ENCODE measurements around the gene AUTS2.

Gene AUTS2

DNA sequence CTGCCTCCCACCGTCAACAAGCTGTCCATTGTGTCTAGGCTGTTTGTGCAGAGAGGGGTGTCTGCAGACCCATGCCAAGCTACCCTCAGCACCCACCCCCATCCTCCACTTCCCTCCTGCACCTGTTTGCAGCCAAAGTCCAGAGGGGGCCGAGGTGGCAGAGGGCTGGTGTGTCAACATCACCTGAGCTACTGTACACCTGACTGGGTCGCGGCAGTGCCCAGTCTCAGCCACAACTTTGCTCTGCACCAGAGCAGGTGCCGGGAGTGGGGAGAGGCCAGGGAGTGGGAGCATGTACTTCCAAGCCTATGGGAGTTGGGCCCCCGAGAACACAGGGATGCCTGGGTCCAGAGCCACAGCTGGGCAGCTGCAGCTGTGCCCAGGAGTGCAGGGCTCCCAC lies 93.1 kb downstream of the AUTS2 start:
- DNase-seq (ENCODE audit: low read depth) = no peak

DNA sequence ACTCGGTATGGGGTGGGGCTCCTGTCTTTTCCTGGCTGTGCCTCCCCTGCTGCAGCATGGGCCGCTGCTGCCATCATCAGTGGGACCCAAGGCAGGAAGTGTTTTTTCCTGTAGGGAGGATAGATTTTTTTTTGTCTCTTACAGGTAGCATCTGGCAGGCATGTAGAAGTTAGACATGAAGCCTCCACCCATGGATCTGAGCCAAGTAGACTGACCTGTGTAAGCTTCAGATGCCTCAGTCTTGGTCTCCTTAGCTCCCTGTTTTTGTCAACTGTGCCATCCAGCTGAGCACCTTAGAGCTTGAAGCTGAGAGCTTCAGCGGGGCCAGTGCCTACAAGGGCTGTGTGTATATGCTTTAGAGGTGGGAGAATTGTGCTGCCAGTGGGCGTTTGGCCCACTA lies 93.5 kb downstream of the AUTS2 start:
- no peak overlapping the region for H3K4me3 ChIP-seq (ENCODE audit: low read length)
- TF ChIP-seq, protein P1, sequence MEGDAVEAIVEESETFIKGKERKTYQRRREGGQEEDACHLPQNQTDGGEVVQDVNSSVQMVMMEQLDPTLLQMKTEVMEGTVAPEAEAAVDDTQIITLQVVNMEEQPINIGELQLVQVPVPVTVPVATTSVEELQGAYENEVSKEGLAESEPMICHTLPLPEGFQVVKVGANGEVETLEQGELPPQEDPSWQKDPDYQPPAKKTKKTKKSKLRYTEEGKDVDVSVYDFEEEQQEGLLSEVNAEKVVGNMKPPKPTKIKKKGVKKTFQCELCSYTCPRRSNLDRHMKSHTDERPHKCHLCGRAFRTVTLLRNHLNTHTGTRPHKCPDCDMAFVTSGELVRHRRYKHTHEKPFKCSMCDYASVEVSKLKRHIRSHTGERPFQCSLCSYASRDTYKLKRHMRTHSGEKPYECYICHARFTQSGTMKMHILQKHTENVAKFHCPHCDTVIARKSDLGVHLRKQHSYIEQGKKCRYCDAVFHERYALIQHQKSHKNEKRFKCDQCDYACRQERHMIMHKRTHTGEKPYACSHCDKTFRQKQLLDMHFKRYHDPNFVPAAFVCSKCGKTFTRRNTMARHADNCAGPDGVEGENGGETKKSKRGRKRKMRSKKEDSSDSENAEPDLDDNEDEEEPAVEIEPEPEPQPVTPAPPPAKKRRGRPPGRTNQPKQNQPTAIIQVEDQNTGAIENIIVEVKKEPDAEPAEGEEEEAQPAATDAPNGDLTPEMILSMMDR (conservative IDR thresholded peaks at IDR 0.05; ENCODE audit: low read length) = no peak
- DNase-seq (ENCODE audit: low read depth) = no peak

More for the DNA sequence above, 93.1 kb downstream of the AUTS2 start:
- TF ChIP-seq, protein P1 (conservative IDR thresholded peaks at IDR 0.05; ENCODE audit: low read length) = no peak
- H3K4me3 ChIP-seq (ENCODE audit: low read length) = no peak overlapping the region

DNA sequence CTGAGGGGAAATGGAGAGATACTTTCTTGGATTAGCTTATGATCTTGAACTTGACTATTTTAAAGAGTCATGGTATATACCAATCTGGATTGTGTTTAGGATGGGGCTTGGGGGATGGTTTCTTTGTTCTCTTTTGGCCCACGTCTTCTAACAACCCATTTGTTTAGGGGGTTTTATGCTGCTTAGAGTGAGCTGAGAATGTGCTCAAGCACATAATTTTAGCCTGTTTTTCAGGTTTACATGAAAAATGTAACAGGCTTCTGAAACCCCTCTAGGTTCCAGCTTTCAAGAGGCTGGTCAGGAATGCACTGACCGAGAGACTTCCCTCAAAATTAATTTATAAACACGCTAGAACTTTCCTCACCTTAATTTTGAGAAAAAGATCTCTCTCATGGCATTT lies 94.3 kb downstream of the AUTS2 start:
- H3K4me3 ChIP-seq (ENCODE audit: low read length) = no peak overlapping the region
- TF ChIP-seq, protein P1 (conservative IDR thresholded peaks at IDR 0.05; ENCODE audit: low read length) = no peak
- DNase-seq (ENCODE audit: low read depth) = no peak

DNA sequence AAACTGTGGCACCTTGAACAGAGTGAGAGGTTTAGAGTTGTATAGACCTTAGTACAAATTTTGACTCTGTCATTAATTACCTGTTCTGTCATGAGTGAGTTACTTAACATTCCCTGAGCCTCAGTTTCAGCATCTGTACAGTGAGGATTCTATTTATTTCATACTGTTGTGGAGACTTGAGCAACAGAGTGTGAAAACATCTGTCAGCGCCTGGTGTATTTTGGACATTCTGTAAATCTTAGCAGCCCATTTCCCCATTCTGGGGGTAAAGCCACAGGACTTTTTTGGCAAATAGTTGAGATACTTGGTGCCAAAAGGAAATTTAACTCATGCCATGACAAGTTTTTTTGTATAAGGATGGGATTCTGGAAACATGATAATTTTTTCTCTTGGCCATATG lies 94.8 kb downstream of the AUTS2 start:
- DNase-seq (ENCODE audit: low read depth) = peak; percentile 75
- no peak overlapping the region for H3K4me3 ChIP-seq (ENCODE audit: low read length)
- TF ChIP-seq, protein P1 (conservative IDR thresholded peaks at IDR 0.05; ENCODE audit: low read length) = no peak

DNA sequence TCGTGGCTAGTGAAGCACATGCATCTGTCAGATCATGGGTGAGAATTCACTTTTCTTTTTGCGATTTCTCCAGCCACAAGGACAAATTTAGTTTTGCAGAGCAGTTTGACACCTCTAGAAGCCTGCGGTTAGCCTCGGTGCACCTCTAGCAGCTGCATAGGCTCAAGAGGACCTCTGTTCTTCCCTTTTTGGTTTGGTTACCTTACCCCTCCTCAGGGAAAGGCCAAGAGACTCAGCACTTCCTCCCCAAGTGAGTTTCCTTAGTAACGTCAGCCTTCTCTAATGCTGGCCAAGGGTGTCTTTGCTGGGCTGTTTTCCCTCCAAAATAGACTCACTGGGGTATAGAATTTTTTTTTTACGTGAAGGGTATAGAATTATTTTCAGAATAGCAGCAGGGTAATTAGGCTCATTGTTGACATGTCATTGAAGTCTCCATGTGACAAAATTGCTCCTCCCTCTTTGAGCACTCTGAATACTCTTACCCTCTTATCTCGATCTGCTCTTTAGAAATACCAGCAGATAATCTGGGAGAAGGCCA lies 97.8 kb downstream of the AUTS2 start:
- DNase-seq (ENCODE audit: low read depth) = no peak
- H3K4me3 ChIP-seq (ENCODE audit: low read length) = no peak overlapping the region
- TF ChIP-seq, protein P1 (conservative IDR thresholded peaks at IDR 0.05; ENCODE audit: low read length) = no peak

DNA sequence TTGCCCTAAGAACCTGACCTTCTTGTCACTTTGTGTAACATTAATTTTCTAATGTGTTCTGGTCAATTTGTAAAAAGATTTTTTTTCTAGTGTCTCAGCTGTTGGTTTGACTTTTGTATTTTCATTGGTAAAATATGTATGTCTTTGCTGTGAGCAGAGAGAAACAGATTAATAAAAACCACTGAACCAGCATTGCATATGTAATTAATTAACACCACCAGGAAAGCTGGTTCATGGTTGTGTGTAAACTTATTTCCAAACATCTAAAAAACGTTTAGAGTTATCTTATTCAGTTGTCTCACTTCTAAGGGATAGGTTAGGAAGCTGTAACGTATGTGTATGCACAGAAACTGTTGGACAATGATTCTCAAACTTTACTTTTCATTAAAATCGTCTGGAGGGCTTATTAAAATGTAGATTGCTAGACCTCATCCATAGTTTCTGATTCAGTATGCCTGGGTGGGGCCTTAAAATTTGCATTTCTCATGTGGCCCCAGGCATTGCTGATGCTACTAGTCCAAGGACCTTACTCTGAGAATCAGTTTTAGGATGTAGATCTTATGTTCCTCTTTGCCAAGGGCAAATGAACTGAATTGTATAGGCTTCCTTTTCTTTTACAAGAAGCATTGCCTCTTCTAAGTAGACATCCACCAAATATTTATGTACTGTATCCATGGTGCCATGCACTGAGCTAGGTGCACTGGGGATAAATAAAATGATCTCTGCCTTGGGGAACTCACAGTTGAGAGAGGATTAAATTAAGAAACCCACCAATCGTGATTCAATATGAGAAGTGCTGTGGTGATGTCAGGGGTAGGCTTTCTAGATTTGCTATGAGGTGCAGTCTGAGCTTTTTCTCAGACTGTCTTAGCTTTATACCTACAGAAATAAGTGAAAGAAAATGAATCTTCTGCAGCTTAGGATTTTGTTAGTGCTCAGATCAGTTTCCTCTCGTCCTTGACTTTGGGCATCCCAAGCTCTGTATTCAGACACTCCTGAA lies 98.7 kb downstream of the AUTS2 start:
- TF ChIP-seq, protein P1 (conservative IDR thresholded peaks at IDR 0.05; ENCODE audit: low read length) = no peak
- no peak overlapping the region for H3K4me3 ChIP-seq (ENCODE audit: low read length)
- DNase-seq (ENCODE audit: low read depth) = peak; percentile 56

All from AG10803 (cell line).